GM21529 (cell line): ENCODE measurements around the gene VPS72.
"Not testable (repeated sequence)": the region's sequence is repeated elsewhere in the genome, so short reads cannot be mapped to it uniquely, and the experiment has no call there.

ENCODE experiments used
- ATAC-seq: cut with Tn5 transposase; IDR thresholded peaks from one replicate; pipeline ENCODE4 v1.9.1; 2021; ENCODE audit not compliant: unreplicated experiment

Gene VPS72, protein sequence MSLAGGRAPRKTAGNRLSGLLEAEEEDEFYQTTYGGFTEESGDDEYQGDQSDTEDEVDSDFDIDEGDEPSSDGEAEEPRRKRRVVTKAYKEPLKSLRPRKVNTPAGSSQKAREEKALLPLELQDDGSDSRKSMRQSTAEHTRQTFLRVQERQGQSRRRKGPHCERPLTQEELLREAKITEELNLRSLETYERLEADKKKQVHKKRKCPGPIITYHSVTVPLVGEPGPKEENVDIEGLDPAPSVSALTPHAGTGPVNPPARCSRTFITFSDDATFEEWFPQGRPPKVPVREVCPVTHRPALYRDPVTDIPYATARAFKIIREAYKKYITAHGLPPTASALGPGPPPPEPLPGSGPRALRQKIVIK

DNA sequence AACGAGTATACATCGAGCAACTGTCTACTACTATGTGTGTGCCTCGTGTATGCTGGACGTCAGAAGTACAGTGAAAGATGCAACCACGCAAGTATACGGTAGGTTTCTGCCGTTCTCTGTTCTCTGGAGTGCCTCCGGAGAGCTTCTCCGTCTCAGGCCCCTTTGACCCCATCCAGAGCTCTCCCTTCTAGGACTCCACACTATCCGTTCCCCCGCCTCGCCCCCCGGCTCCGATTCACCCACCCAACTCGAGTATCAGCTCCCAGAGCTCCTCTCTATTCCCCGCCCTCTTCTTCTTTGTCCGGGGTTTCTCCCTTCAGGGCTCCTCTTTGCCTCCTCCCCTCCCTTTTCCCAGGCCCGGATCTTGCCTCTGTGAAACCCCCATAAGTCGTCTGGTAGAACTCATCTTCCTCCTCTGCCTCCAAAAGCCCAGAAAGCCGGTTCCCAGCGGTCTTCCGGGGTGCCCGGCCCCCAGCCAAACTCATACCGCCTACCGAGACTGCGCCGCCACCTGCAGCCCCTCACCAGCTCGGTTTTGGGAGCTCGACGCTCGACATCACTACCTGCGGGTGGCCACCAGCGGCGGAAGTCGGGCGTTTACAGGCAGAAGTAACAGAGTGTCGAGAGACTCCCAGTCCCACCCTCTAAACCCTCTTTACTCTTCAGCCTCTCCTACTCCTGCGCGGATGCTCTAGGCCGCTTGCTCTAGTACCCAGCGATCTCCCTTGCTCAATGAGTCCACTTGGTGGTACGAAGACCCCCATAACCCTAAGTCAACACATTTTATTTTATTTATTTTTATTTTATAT lies at the start of gene VPS72:
TSS of gene VPS72 (minus strand) at position 561 of the 809 bp plus-strand sequence. CDS start at position 485, 76 bp downstream.
- peak; percentile 84 for ATAC-seq

DNA sequence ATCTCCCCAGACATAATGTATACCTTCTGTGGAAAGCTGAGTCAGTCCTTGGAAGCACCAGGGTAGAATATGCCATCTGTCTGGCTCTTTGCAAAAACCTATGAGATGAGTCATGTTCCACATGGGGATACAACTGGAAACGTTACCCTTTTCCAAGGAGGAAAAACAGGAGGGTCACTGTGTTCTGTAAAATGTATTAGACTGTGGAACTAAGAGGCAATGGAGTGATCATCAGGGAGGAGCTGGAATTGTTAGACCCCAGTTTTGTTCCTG lies 48.4 kb upstream of the VPS72 start:
- no peak for ATAC-seq

- no peak for ATAC-seq
Observed at GRCh38 chr1:151237678-151238466, 47.9 kb upstream of the VPS72 start.

GRCh38 chr1:151235235-151235634 lies 45.2 kb upstream of the VPS72 start:
- ATAC-seq = no peak

GRCh38 chr1:151222130-151222529 lies 32.1 kb upstream of the VPS72 start:
- no peak for ATAC-seq

- no peak for ATAC-seq
Observed at GRCh38 chr1:151221616-151222015, 31.6 kb upstream of the VPS72 start.

- no peak for ATAC-seq
Observed at GRCh38 chr1:151213560-151213959, 23.6 kb upstream of the VPS72 start.

GRCh38 chr1:151211972-151212705 lies 22.1 kb upstream of the VPS72 start:
- ATAC-seq = no peak

DNA sequence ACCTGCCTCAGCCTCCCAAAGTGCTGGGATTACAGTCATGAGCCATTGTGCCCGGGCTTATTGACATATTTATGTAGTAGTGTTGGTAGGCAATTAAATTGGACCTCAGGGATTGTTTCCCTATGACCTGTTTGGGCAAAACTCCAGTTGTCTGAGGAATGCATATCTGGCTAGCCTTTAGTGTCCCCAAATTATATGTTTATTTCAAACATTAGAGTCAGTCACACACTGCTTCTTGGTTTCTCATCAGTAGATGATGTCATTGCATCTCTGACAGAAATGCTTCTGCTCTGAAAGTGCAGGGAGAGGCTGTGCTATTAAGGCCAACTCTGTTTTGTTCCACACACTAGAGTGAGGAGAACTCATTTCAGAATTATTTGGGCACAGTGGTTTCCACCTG lies 20.8 kb upstream of the VPS72 start:
- no peak for ATAC-seq

GRCh38 chr1:151205381-151205965 lies 15.5 kb upstream of the VPS72 start:
- not testable (repeated sequence) for ATAC-seq

- ATAC-seq = no peak
Observed at GRCh38 chr1:151199873-151200581, 10.0 kb upstream of the VPS72 start.

DNA sequence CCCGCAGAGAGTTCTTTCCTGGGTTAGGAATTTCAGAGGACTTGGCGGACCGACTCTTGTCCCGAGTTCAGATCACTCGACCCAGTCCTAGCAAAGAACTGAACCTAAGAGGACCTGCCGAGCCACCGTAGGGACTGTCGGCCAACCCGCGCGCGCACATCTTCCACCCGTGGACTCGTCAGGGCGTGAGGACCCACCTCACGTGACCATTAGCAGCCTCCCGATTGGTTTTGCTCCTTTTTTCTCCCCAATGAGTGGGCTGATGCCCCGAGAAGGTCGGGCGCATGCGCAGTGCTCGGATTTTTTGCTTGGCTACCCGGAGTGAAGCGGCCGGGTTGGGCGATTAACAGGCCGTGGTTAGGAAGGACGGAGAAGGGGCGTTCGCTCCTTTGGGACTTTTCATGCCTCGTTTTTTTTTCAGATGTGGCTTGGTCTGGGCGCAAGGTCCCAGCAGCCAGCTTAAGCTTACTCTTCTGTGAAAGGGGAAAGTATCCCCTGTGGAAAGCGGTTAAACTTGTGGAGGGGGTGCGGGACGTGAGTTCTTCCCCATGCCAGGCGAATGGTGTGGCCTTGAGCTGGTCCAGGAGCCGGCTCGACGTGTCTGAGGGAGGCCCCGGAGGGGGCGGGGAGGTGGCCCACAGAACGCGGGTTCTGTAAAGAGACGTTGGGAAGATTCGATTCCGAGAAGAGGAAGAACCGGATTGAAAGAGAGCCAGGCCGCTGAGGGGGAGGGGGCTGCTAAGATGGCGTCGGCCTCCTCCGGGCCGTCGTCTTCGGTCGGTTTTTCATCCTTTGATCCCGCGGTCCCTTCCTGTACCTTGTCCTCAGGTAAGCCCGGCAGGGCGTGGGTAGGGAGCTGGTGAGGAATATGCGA lies 8.5 kb upstream of the VPS72 start, which contains the start of gene PIP5K1A:
TSS of gene PIP5K1A (plus strand) at position 299 of the 874 bp plus-strand sequence. CDS start at position 744, 445 bp downstream.
- ATAC-seq = peak; percentile 79

DNA sequence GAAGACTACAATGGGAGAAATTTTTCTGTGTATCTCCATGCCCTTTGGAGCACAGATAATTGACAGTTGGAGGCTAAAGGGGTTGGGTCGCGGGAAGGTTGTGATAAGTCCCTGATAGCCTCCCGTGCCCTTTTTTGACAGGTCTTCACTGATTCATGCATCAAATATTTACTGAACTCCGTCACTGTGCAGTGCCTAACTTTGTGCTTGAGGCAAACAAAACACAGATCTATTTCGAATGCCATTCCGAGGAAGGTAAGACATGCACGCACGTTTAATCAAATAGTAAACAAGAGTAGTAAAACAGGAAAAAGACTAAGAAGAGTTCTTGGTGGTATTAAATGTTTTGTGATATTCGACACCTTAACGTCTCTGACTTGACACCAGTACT lies 7.9 kb upstream of the VPS72 start:
- no peak for ATAC-seq

GRCh38 chr1:151196292-151196800 lies 6.3 kb upstream of the VPS72 start:
- no peak for ATAC-seq

- ATAC-seq = not testable (repeated sequence)
Observed at GRCh38 chr1:151194894-151195594, 5.0 kb upstream of the VPS72 start.

GRCh38 chr1:151193856-151194255 lies 3.9 kb upstream of the VPS72 start:
- ATAC-seq = no peak

DNA sequence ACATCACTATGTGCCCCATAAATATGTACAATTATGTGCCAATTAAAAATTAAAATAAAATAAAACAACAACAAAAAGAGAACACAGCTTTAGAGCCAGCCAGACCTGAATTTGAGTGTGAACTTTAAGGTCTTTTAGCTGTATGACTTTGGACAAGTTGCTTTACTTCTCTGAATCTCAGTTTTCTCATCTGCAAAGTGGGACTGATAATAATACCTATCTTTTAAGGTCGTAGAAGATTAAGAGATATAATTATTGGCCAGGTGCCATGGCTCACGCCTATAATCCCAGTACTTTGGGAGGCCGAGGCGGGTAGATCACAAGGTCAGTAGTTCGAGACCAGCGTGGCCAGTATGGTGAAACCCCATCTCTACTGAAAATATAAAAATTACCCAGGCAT lies 3.3 kb upstream of the VPS72 start:
- ATAC-seq = no peak

DNA sequence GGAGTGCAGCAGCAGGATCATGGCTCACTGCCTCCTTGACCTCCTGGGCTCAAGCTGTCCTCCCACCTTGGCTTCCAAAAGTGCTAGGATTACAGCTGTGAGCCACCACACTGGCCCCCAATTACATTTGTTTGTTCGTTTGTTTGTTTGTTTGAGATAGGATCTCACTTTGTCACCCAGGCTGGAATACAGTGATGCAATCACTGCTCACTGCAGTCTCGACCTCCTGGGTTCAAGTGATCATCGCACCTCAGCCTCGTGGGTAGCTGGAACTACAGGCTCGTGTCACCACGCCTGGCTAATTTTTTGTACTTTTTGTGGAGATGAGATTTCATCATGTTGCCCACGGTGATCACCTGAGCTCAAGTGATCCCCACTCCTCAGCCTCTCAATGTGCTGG lies 2.0 kb upstream of the VPS72 start:
- no peak for ATAC-seq
